ENCODE data around the gene RHOBTB3.
"Not testable (repeated sequence)": the region's sequence is repeated elsewhere in the genome, so short reads cannot be mapped to it uniquely, and the experiment has no call there.

RHOBTB3 gene

GRCh38 chr5:95808686-95809413 is 77.7 kb downstream of the RHOBTB3 start:
- H3K9ac ChIP-seq (ENCODE audit: low read depth, low read length), result no peak overlapping the region
- H3K27me3 ChIP-seq (ENCODE audit: control insufficient read depth, insufficient read depth, low read length), result no peaks in the 10 kb centered on the region
- H3K9me3 ChIP-seq (replicated peaks; ENCODE audit: low read length), result no peaks in the 10 kb centered on the region
- H3K36me3 ChIP-seq (ENCODE audit: insufficient read depth, low read length), result peaks cover 20% of the 10 kb centered on the region
- H3K4me3 ChIP-seq (ENCODE audit: low read length), result no peak overlapping the region
- no peak overlapping the region for H3K4me2 ChIP-seq (ENCODE audit: low read length)
- peaks cover 37% of the 10 kb centered on the region for H3K4me1 ChIP-seq (ENCODE audit: control insufficient read depth, insufficient read depth, low read length)

GRCh38 chr5:95809414-95809960 is 78.4 kb downstream of the RHOBTB3 start:
- no peak overlapping the region for H3K4me2 ChIP-seq (ENCODE audit: low read length)
- H3K27me3 ChIP-seq (ENCODE audit: control insufficient read depth, insufficient read depth, low read length), result no peaks in the 10 kb centered on the region
- no peaks in the 10 kb centered on the region for H3K9me3 ChIP-seq (replicated peaks; ENCODE audit: low read length)
- peaks cover 26% of the 10 kb centered on the region for H3K36me3 ChIP-seq (ENCODE audit: insufficient read depth, low read length)
- no peak overlapping the region for H3K9ac ChIP-seq (ENCODE audit: low read depth, low read length)
- no peak overlapping the region for H3K4me3 ChIP-seq (ENCODE audit: low read length)
- H3K4me1 ChIP-seq (ENCODE audit: control insufficient read depth, insufficient read depth, low read length), result peaks cover 37% of the 10 kb centered on the region

GRCh38 chr5:95810305-95811125 is 79.4 kb downstream of the RHOBTB3 start:
- Histone ChIP-seq H3K4me1 (ENCODE audit: control insufficient read depth, insufficient read depth, low read length) (peaks cover 37% of the 10 kb centered on the region), H3K27me3 (ENCODE audit: control insufficient read depth, insufficient read depth, low read length) (no peaks in the 10 kb centered on the region), H3K4me2 (ENCODE audit: low read length) (peak overlapping the region; percentile 17), H3K36me3 (ENCODE audit: insufficient read depth, low read length) (peaks cover 36% of the 10 kb centered on the region), H3K9me3 (replicated peaks; ENCODE audit: low read length) (no peaks in the 10 kb centered on the region), H3K4me3 (ENCODE audit: low read length) (no peak overlapping the region), H3K9ac (ENCODE audit: low read depth, low read length) (peak overlapping the region; percentile 49)

GRCh38 chr5:95811126-95811423 is 79.9 kb downstream of the RHOBTB3 start:
- H3K9me3 ChIP-seq (replicated peaks; ENCODE audit: low read length); H3K27me3 ChIP-seq (ENCODE audit: control insufficient read depth, insufficient read depth, low read length); H3K4me3 ChIP-seq (ENCODE audit: low read length); H3K4me2 ChIP-seq (ENCODE audit: low read length); H3K9ac ChIP-seq (ENCODE audit: low read depth, low read length): not testable (repeated sequence)
- Histone ChIP-seq H3K36me3 (ENCODE audit: insufficient read depth, low read length) (peaks cover 42% of the 10 kb centered on the region), H3K4me1 (ENCODE audit: control insufficient read depth, insufficient read depth, low read length) (peaks cover 37% of the 10 kb centered on the region)

- not testable (repeated sequence) for H3K4me2 ChIP-seq (ENCODE audit: low read length); H3K9me3 ChIP-seq (replicated peaks; ENCODE audit: low read length); H3K9ac ChIP-seq (ENCODE audit: low read depth, low read length); H3K4me3 ChIP-seq (ENCODE audit: low read length); H3K27me3 ChIP-seq (ENCODE audit: control insufficient read depth, insufficient read depth, low read length)
- Histone ChIP-seq H3K36me3 (ENCODE audit: insufficient read depth, low read length) (peaks cover 46% of the 10 kb centered on the region), H3K4me1 (ENCODE audit: control insufficient read depth, insufficient read depth, low read length) (peaks cover 37% of the 10 kb centered on the region)
Observed at GRCh38 chr5:95811461-95812073, 80.4 kb downstream of the RHOBTB3 start.

- peaks cover 41% of the 10 kb centered on the region for H3K4me1 ChIP-seq (ENCODE audit: control insufficient read depth, insufficient read depth, low read length)
Observed at GRCh38 chr5:95812074-95812471, 80.9 kb downstream of the RHOBTB3 start.

GRCh38 chr5:95813035-95813434 is 81.9 kb downstream of the RHOBTB3 start:
- H3K9me3 ChIP-seq (replicated peaks; ENCODE audit: low read length); H3K27me3 ChIP-seq (ENCODE audit: control insufficient read depth, insufficient read depth, low read length); H3K4me2 ChIP-seq (ENCODE audit: low read length); H3K4me3 ChIP-seq (ENCODE audit: low read length); H3K9ac ChIP-seq (ENCODE audit: low read depth, low read length): not testable (repeated sequence)
- Histone ChIP-seq H3K4me1 (ENCODE audit: control insufficient read depth, insufficient read depth, low read length) (peaks cover 51% of the 10 kb centered on the region), H3K36me3 (ENCODE audit: insufficient read depth, low read length) (peaks cover 55% of the 10 kb centered on the region)

More at GRCh38 chr5:95812074-95812471, 80.9 kb downstream of the RHOBTB3 start:
- Histone ChIP-seq H3K36me3 (ENCODE audit: insufficient read depth, low read length) (peaks cover 52% of the 10 kb centered on the region), H3K27me3 (ENCODE audit: control insufficient read depth, insufficient read depth, low read length) (no peaks in the 10 kb centered on the region), H3K4me3 (ENCODE audit: low read length) (no peak overlapping the region), H3K9me3 (replicated peaks; ENCODE audit: low read length) (no peaks in the 10 kb centered on the region), H3K4me2 (ENCODE audit: low read length) (no peak overlapping the region), H3K9ac (ENCODE audit: low read depth, low read length) (no peak overlapping the region)

GRCh38 chr5:95815155-95815729 is 84.1 kb downstream of the RHOBTB3 start:
- H3K36me3 ChIP-seq (ENCODE audit: insufficient read depth, low read length), result peaks cover 67% of the 10 kb centered on the region
- H3K9ac ChIP-seq (ENCODE audit: low read depth, low read length), result no peak overlapping the region
- H3K4me1 ChIP-seq (ENCODE audit: control insufficient read depth, insufficient read depth, low read length), result peaks cover 47% of the 10 kb centered on the region
- no peak overlapping the region for H3K4me2 ChIP-seq (ENCODE audit: low read length)
- no peaks in the 10 kb centered on the region for H3K27me3 ChIP-seq (ENCODE audit: control insufficient read depth, insufficient read depth, low read length)
- H3K4me3 ChIP-seq (ENCODE audit: low read length), result no peak overlapping the region
- no peaks in the 10 kb centered on the region for H3K9me3 ChIP-seq (replicated peaks; ENCODE audit: low read length)

- no peak overlapping the region for H3K4me2 ChIP-seq (ENCODE audit: low read length)
- no peaks in the 10 kb centered on the region for H3K27me3 ChIP-seq (ENCODE audit: control insufficient read depth, insufficient read depth, low read length)
- H3K9me3 ChIP-seq (replicated peaks; ENCODE audit: low read length), result no peaks in the 10 kb centered on the region
- peaks cover 42% of the 10 kb centered on the region for H3K4me1 ChIP-seq (ENCODE audit: control insufficient read depth, insufficient read depth, low read length)
- H3K36me3 ChIP-seq (ENCODE audit: insufficient read depth, low read length), result peaks cover 67% of the 10 kb centered on the region
- no peak overlapping the region for H3K4me3 ChIP-seq (ENCODE audit: low read length)
- no peak overlapping the region for H3K9ac ChIP-seq (ENCODE audit: low read depth, low read length)
Observed at GRCh38 chr5:95816341-95816740, 85.2 kb downstream of the RHOBTB3 start.

- no peak overlapping the region for H3K4me3 ChIP-seq (ENCODE audit: low read length)
Observed at GRCh38 chr5:95816776-95817175, 85.6 kb downstream of the RHOBTB3 start.

GRCh38 chr5:95817430-95817829 is 86.3 kb downstream of the RHOBTB3 start:
- Histone ChIP-seq H3K9ac (ENCODE audit: low read depth, low read length) (peak overlapping the region; percentile 40), H3K9me3 (replicated peaks; ENCODE audit: low read length) (no peaks in the 10 kb centered on the region), H3K36me3 (ENCODE audit: insufficient read depth, low read length) (peaks cover 58% of the 10 kb centered on the region), H3K27me3 (ENCODE audit: control insufficient read depth, insufficient read depth, low read length) (no peaks in the 10 kb centered on the region), H3K4me2 (ENCODE audit: low read length) (peak overlapping the region; percentile 51), H3K4me1 (ENCODE audit: control insufficient read depth, insufficient read depth, low read length) (peaks cover 32% of the 10 kb centered on the region), H3K4me3 (ENCODE audit: low read length) (peak overlapping the region; percentile 16)

More at GRCh38 chr5:95816776-95817175, 85.6 kb downstream of the RHOBTB3 start:
- peak overlapping the region; percentile 40 for H3K9ac ChIP-seq (ENCODE audit: low read depth, low read length)
- H3K4me2 ChIP-seq (ENCODE audit: low read length), result no peak overlapping the region
- peaks cover 65% of the 10 kb centered on the region for H3K36me3 ChIP-seq (ENCODE audit: insufficient read depth, low read length)
- no peaks in the 10 kb centered on the region for H3K9me3 ChIP-seq (replicated peaks; ENCODE audit: low read length)
- peaks cover 38% of the 10 kb centered on the region for H3K4me1 ChIP-seq (ENCODE audit: control insufficient read depth, insufficient read depth, low read length)
- H3K27me3 ChIP-seq (ENCODE audit: control insufficient read depth, insufficient read depth, low read length), result no peaks in the 10 kb centered on the region

All from skeletal muscle satellite cell (primary cell).